Right lobe of liver (tissue), 6 donors: ENCODE results near the gene PTTG1. TPM values are rescaled to one million over a fixed set of nuclear protein-coding genes. Genes with fewer than 3 reads are reported as not detected.
A peak's percentile ranks its signal among the peaks of the same experiment; 100 is the strongest.

Source experiments
- ATAC-seq, 4 donors: fragments of 200-7000 bp; cut with Tn5 transposase; one replicate each; pipeline ENCODE4 v1.9.1; 2020; ENCODE audit warnings: mild to moderate bottlenecking in 4 of 4, moderate library complexity in 4 of 4
- DNase-seq, 3 donors: peaks; one replicate each; pipeline ENCODE4 v3.0.0-alpha.2; 2020
- H3K27ac ChIP-seq, 3 donors: fragments of 200-600 bp; one replicate each; pipeline ENCODE4 v1.8.0; 2022
- H3K27me3 ChIP-seq, 2 donors: fragments of 200-600 bp; one replicate each; pipeline ENCODE4 v1.8.0; 2022
- H3K36me3 ChIP-seq, 4 donors: fragments of 200-600 bp; sonication (generic) in 1 of 4; one replicate each; pipeline versions ENCODE4 v1.5.1 to v1.8.0; 2017 to 2022; ENCODE audit warnings: control low read depth in 1 of 4
- H3K4me1 ChIP-seq, 4 donors: fragments of 200-600 bp; sonication (generic) in 1 of 4; one replicate each; pipeline versions ENCODE4 v1.5.1 to v1.8.0; 2017 to 2022; ENCODE audit warnings: control low read depth in 1 of 4
- H3K4me3 ChIP-seq, 3 donors: fragments of 200-600 bp; one replicate each; pipeline ENCODE4 v1.8.0; 2022
- H3K9me3 ChIP-seq, 4 donors: fragments of 200-600 bp; sonication (generic) in 1 of 4; one replicate each; pipeline versions ENCODE4 v1.5.1 to v1.8.0; 2017 to 2022; ENCODE audit warnings: control low read depth in 1 of 4
- CTCF ChIP-seq, 4 donors: fragments of 200-600 bp in 3 of 4; fragments of 450-650 bp in 1 of 4; IDR thresholded peaks; one replicate each; pipeline versions ENCODE4 v1.5.1 to v1.8.0; 2016 to 2022; ENCODE audit warnings: antibody characterized with exemption in 4 of 4, mild to moderate bottlenecking in 2 of 4
- POLR2A ChIP-seq: fragments of 450-650 bp; IDR thresholded peaks from one replicate; pipeline ENCODE4 v1.6.1; 2017; ENCODE audit warnings: antibody characterized with exemption, mild to moderate bottlenecking
- WGBS: methylation state at CpG from one replicate; pipeline ENCODE4 v1.1.6; 2018; ENCODE audit warnings: low coverage, low lambda C conversion rate; ENCODE audit not compliant: insufficient coverage; ENCODE audit errors: missing lambda C conversion rate; 5-methylcytosine and 5-hydroxymethylcytosine counted together
- intact Hi-C, 2 donors: fragments of 100-400 bp; cut with DNase I; formaldehyde crosslinking; loops; one replicate each; pipeline versions ENCODE4 v1.11.2 to v1.14.1; 2022
- total RNA-seq, 6 experiments: library from RNA; depleted of rRNA in 2 of 6; stranded (reverse); fragments of >200 nt in 2 of 6; fragmentation: NEBNext Ultra II Directional in 3 of 6; extraction: Animal tissue kit (Norgen Biotek cat#: 25700) in 3 of 6; gene quantifications; one replicate each; pipeline versions ENCODE4 v1.1.0 to v1.2.4, GENCODE V29; 2016 to 2023
- donor health status: DM: no; HTN: yes; CAD: no.
- donor health status: DM: no; HTN: no; CAD: no.
- donor health status: DM: no; HTN: no; CAD: no.
- donor health status: DM: no; HTN: yes; CAD: no.
- donor health status: DM: no; HTN: yes; CAD: no.

The PTTG1 gene
- total RNA-seq, 6 experiments from 2014 or later: 0.51 to 5.9 (median 2.6) TPM

GRCh38 chr5:160419458-160420330 is 2.0 kb upstream of the PTTG1 start:
- Histone ChIP-seq H3K36me3 (peaks cover 0 to 5% (median under 1%) of the 10 kb centered on the region in 4 donors), H3K4me1 (peaks cover 0 to 15% (median 4%) of the 10 kb centered on the region in 4 donors), H3K9me3 (no peaks in the 10 kb centered on the region), H3K4me3 (peak overlapping the region; percentile 68 to 84 (median 81)), H3K27me3 (no peaks in the 10 kb centered on the region), H3K27ac (peak overlapping the region; percentile 86 to 90 (median 88))
- WGBS: 40% methylated on average over 11 of the region's 11 CpGs
- no peak for ATAC-seq
- intact Hi-C loops: no loop called here
- DNase-seq: no peak
- TF ChIP-seq CTCF (IDR thresholded peaks at IDR 0.05): no peak
- TF ChIP-seq POLR2A: no peak

- Histone ChIP-seq H3K9me3 (no peaks in the 10 kb centered on the region), H3K27me3 (no peaks in the 10 kb centered on the region), H3K4me1 (peaks cover 0 to 15% (median 4%) of the 10 kb centered on the region in 4 donors), H3K27ac (no peak overlapping the region), H3K4me3 (no peak overlapping the region), H3K36me3 (no peaks in the 10 kb centered on the region)
- no peak for DNase-seq
- TF ChIP-seq CTCF (IDR thresholded peaks at IDR 0.05): no peak
- no peak for TF ChIP-seq POLR2A
- ATAC-seq: no peak
- intact Hi-C loops: no loop called here
Measured at GRCh38 chr5:160420331-160420610, 1.4 kb upstream of the PTTG1 start.

GRCh38 chr5:160423099-160423498 is 1.4 kb downstream of the PTTG1 start:
- Histone ChIP-seq H3K27ac (no peak overlapping the region), H3K27me3 (no peaks in the 10 kb centered on the region), H3K9me3 (no peaks in the 10 kb centered on the region), H3K36me3 (no peaks in the 10 kb centered on the region), H3K4me3 (no peak overlapping the region), H3K4me1 (peaks cover 0 to 5% (median 1%) of the 10 kb centered on the region in 4 donors)
- 17% methylated on average over 2 of the region's 2 CpGs for WGBS
- ATAC-seq (no peak), DNase-seq (no peak)
- intact Hi-C loops: no loop called here
- no peak for TF ChIP-seq POLR2A
- no peak for TF ChIP-seq CTCF (IDR thresholded peaks at IDR 0.05)

GRCh38 chr5:160427607-160428006 is 6.0 kb downstream of the PTTG1 start:
- Histone ChIP-seq H3K9me3 (no peaks in the 10 kb centered on the region), H3K27ac (no peak overlapping the region), H3K27me3 (no peaks in the 10 kb centered on the region), H3K4me3 (no peak overlapping the region), H3K4me1 (no peaks in the 10 kb centered on the region), H3K36me3 (no peaks in the 10 kb centered on the region)
- intact Hi-C loops: no loop called here
- TF ChIP-seq POLR2A: no peak
- no peak for TF ChIP-seq CTCF (IDR thresholded peaks at IDR 0.05)
- no peak for ATAC-seq
- DNase-seq: no peak
- 100% methylated on average over 2 of the region's 4 CpGs for WGBS
